AG04449 (cell line): Measurements from ENCODE around the gene MARCKS.

Source experiments
- CTCF ChIA-PET: fragments of 350-600 bp; formaldehyde crosslinking; extraction: SDS; loops from one replicate; lab custom pipeline; 2021; ENCODE audit warnings: antibody characterized with exemption; lab: Yijun Ruan, JAX
- POLR2A ChIA-PET: fragments of 400-600, 350-600 bp; formaldehyde crosslinking; extraction: SDS; loops from one replicate; lab custom pipeline; 2020; ENCODE audit warnings: antibody characterized with exemption, inconsistent platforms; lab: Yijun Ruan, JAX
- DNase-seq: peaks from one replicate; pipeline ENCODE4 v3.0.0-alpha.2; 2010; ENCODE audit warnings: low read depth, low spot score
- H3K4me3 ChIP-seq: 2 replicates; pipeline ENCODE4 v1.5.1; 2011; ENCODE audit warnings: low read depth, mild to moderate bottlenecking, control low read depth, low read length
- CTCF ChIP-seq: IDR thresholded peaks from one replicate; pipeline ENCODE4 v1.5.1; 2011; ENCODE audit warnings: mild to moderate bottlenecking, moderate library complexity, low read length, control low read depth, inconsistent platforms; ENCODE audit not compliant: insufficient read depth; ENCODE audit errors: missing control alignments

Gene MARCKS

GRCh38 chr6:113820761-113821160 lies 36.4 kb upstream of the MARCKS start:
- ChIA-PET CTCF (interaction anchor here (0.8 to 1.0 kb wide), 2 partner anchors 9 to 11 kb away, joined by 3 read pairs; no protein-coding TSS in a partner anchor), POLR2A (interaction anchor here (2.1 kb wide), 1 partner anchor 38 kb away, joined by 6 read pairs; no protein-coding TSS in a partner anchor)
- no peak for DNase-seq
- no peak for TF ChIP-seq CTCF
- no peak overlapping the region for H3K4me3 ChIP-seq

GRCh38 chr6:113821445-113821844 lies 35.7 kb upstream of the MARCKS start:
- H3K4me3 ChIP-seq, result no peak overlapping the region
- ChIA-PET POLR2A (interaction anchor here (2.1 kb wide), 1 partner anchor 38 kb away, joined by 6 read pairs; no protein-coding TSS in a partner anchor), CTCF (interaction anchor here (1.0 kb wide), 1 partner anchor 11 kb away, joined by 3 read pairs; no protein-coding TSS in a partner anchor)
- no peak for TF ChIP-seq CTCF
- no peak for DNase-seq

GRCh38 chr6:113823916-113824315 lies 33.2 kb upstream of the MARCKS start:
- POLR2A ChIA-PET, result interaction anchor here (0.6 kb wide), 1 partner anchor 385 kb away, joined by 3 read pairs; no protein-coding TSS in a partner anchor
- no peak for DNase-seq
- H3K4me3 ChIP-seq, result no peak overlapping the region
- CTCF ChIA-PET, result interaction anchor here (1.0 to 1.2 kb wide), 2 partner anchors 15 to 27 kb away, joined by 3 read pairs; no protein-coding TSS in a partner anchor
- TF ChIP-seq CTCF, result no peak

GRCh38 chr6:113824411-113824810 lies 32.7 kb upstream of the MARCKS start:
- no peak for TF ChIP-seq CTCF
- DNase-seq, result no peak
- CTCF ChIA-PET, result interaction anchor here (1.0 to 1.2 kb wide), 2 partner anchors 15 to 26 kb away, joined by 3 read pairs; no protein-coding TSS in a partner anchor
- no peak overlapping the region for H3K4me3 ChIP-seq
- POLR2A ChIA-PET, result interaction anchor here (0.6 kb wide), 1 partner anchor 386 kb away, joined by 3 read pairs; no protein-coding TSS in a partner anchor

- ChIA-PET CTCF (no interaction called here), POLR2A (no interaction called here)
- no peak overlapping the region for H3K4me3 ChIP-seq
- no peak for DNase-seq
- TF ChIP-seq CTCF, result no peak
Measured at GRCh38 chr6:113824866-113825265, 32.3 kb upstream of the MARCKS start.

- ChIA-PET POLR2A (no interaction called here), CTCF (interaction anchor here (1.2 kb wide), 1 partner anchor 23 kb away, joined by 3 read pairs; no protein-coding TSS in a partner anchor)
- no peak overlapping the region for H3K4me3 ChIP-seq
- no peak for DNase-seq
- no peak for TF ChIP-seq CTCF
Measured at GRCh38 chr6:113825781-113826180, 31.4 kb upstream of the MARCKS start.
